Measurements from ENCODE around the gene KIF5C.

- TF ChIP-seq TSHZ2 (CRISPR knock-in tag; IDR thresholded peaks at IDR 0.05) (no peak), CREB5 (CRISPR knock-in tag; IDR thresholded peaks at IDR 0.05; ENCODE audit: low read depth) (no peak), ARNTL (CRISPR knock-in tag; IDR thresholded peaks at IDR 0.05; ENCODE audit: borderline replicate concordance, low read depth) (no peak), ZNF8 (CRISPR knock-in tag; IDR thresholded peaks at IDR 0.05) (no peak)
Observed at GRCh38 chr2:148988337-148988736, 113.3 kb downstream of the KIF5C start.

All from SK-N-SH treated with all-trans-retinoic acid at 6 μM for 48 hours (cell line).